Neural cell (in vitro differentiated cells): ENCODE results near the gene GCSAM. TPM values are rescaled to one million over a fixed set of nuclear protein-coding genes. Genes with fewer than 3 reads are reported as not detected.
"Not testable (repeated sequence)": the region's sequence is repeated elsewhere in the genome, so short reads cannot be mapped to it uniquely, and the experiment has no call there.

Experiments
- H2AFZ ChIP-seq: fragments of 200-600, 300-800 bp; sonication (generic), shearing (Covaris generic); 2 replicates; pipeline ENCODE4 v1.6.0; 2014; ENCODE audit warnings: low read depth, mild to moderate bottlenecking, antibody characterized with exemption, low read length, moderate library complexity
- H3F3A ChIP-seq: fragments of 200-600 bp; shearing (Covaris generic); 2 replicates; pipeline ENCODE4 v1.6.1; 2016; ENCODE audit warnings: mild to moderate bottlenecking, moderate library complexity, mixed read lengths, antibody characterized with exemption, low read length; ENCODE audit not compliant: insufficient read depth, poor library complexity, severe bottlenecking
- H3K27ac ChIP-seq: fragments of 200-600, 300-800 bp; sonication (generic), shearing (Covaris generic); 2 replicates; pipeline ENCODE4 v1.5.1; 2014; ENCODE audit warnings: mild to moderate bottlenecking, low read length, moderate library complexity
- H3K27me3 ChIP-seq: fragments of 300-800, 200-600 bp; sonication (generic), shearing (Covaris generic); 2 replicates; pipeline ENCODE4 v1.6.0; 2014; ENCODE audit warnings: mild to moderate bottlenecking, low read depth, low read length, moderate library complexity; ENCODE audit not compliant: insufficient read depth
- H3K36me3 ChIP-seq: fragments of 300-800, 200-600 bp; sonication (generic), shearing (Covaris generic); 2 replicates; pipeline ENCODE4 v1.5.1; 2014; ENCODE audit warnings: mild to moderate bottlenecking, antibody characterized with exemption, low read length, moderate library complexity; ENCODE audit not compliant: insufficient read depth
- H3K4me2 ChIP-seq: fragments of 300-800, 200-600 bp; sonication (generic), shearing (Covaris generic); 2 replicates; pipeline ENCODE4 v1.6.0; 2014; ENCODE audit warnings: mild to moderate bottlenecking, low read length
- H3K4me3 ChIP-seq: fragments of 300-800, 200-600 bp; sonication (generic), shearing (Covaris generic); 2 replicates; pipeline ENCODE4 v1.5.1; 2014; ENCODE audit warnings: mild to moderate bottlenecking, low read length, moderate library complexity
- H3K79me2 ChIP-seq: fragments of 200-600 bp; shearing (Covaris generic); replicated peaks from 2 replicates; pipeline ENCODE4 v1.6.0; 2014; ENCODE audit warnings: mild to moderate bottlenecking, low read length, moderate library complexity; ENCODE audit not compliant: insufficient read depth
- H3K9ac ChIP-seq: fragments of 300-800, 200-600 bp; sonication (generic), shearing (Covaris generic); 2 replicates; pipeline ENCODE4 v1.6.1; 2016; ENCODE audit warnings: mild to moderate bottlenecking, low read length, mixed read lengths
- H3K9me2 ChIP-seq: fragments of 200-600 bp; shearing (Covaris generic); 2 replicates; pipeline ENCODE4 v1.6.1; 2016; ENCODE audit warnings: mild to moderate bottlenecking, low read length, mixed read lengths; ENCODE audit not compliant: insufficient read depth
- H3K9me3 ChIP-seq: fragments of 200-600, 300-800 bp; sonication (generic), shearing (Covaris generic); 2 replicates; pipeline ENCODE4 v1.6.1; 2016; ENCODE audit warnings: mild to moderate bottlenecking, mixed run types, low read length, moderate library complexity, mixed read lengths
- H4K20me1 ChIP-seq: fragments of 200-600 bp; shearing (Covaris generic); 2 replicates; pipeline ENCODE4 v1.6.1; 2016; ENCODE audit warnings: mild to moderate bottlenecking, mixed run types; ENCODE audit not compliant: insufficient read depth
- CTCF ChIP-seq: fragments of 450-650 bp; IDR thresholded peaks from 2 replicates; pipeline ENCODE4 v1.5.1; 2014; ENCODE audit warnings: antibody characterized with exemption, mild to moderate bottlenecking, moderate library complexity; ENCODE audit not compliant: poor library complexity, severe bottlenecking
- EP300 ChIP-seq: fragments of 450-650 bp; conservative IDR thresholded peaks from 2 replicates; pipeline ENCODE4 v1.6.1; 2014; ENCODE audit warnings: antibody characterized with exemption, mild to moderate bottlenecking, moderate library complexity; ENCODE audit not compliant: poor library complexity, severe bottlenecking
- EZH2 ChIP-seq: fragments of 200-600, 300-800 bp; shearing (Covaris generic), sonication (generic); IDR thresholded peaks from 2 replicates; pipeline ENCODE4 v1.6.1; 2014; ENCODE audit warnings: antibody characterized with exemption, low read length, borderline replicate concordance, mild to moderate bottlenecking; ENCODE audit not compliant: insufficient read depth, poor library complexity, severe bottlenecking
- MXI1 ChIP-seq: fragments of 450-650 bp; conservative IDR thresholded peaks from 2 replicates; pipeline ENCODE4 v1.6.1; 2014; ENCODE audit warnings: antibody characterized with exemption, mild to moderate bottlenecking; ENCODE audit not compliant: poor library complexity, severe bottlenecking
- POLR2AphosphoS5 ChIP-seq: IDR thresholded peaks from 2 replicates; pipeline ENCODE4 v1.6.1; 2012
- RAD21 ChIP-seq: fragments of 450-650 bp; conservative IDR thresholded peaks from 2 replicates; pipeline ENCODE4 v1.6.1; 2014; ENCODE audit warnings: antibody characterized with exemption, mild to moderate bottlenecking, moderate library complexity
- REST ChIP-seq: IDR thresholded peaks from 2 replicates; pipeline ENCODE4 v1.6.1; 2012; ENCODE audit warnings: borderline replicate concordance
- SMC3 ChIP-seq: fragments of 450-650 bp; conservative IDR thresholded peaks from 2 replicates; pipeline ENCODE4 v1.6.1; 2014; ENCODE audit warnings: antibody characterized with exemption, mild to moderate bottlenecking, moderate library complexity; ENCODE audit not compliant: poor library complexity
- TAF1 ChIP-seq: IDR thresholded peaks from 2 replicates; pipeline ENCODE4 v1.6.1; 2012; ENCODE audit warnings: low read depth
- polyA plus RNA-seq: library from polyadenylated mRNA; depleted of rRNA; stranded (reverse); fragments of >200 nt; gene quantifications from 2 replicates; pipeline ENCODE4 v1.2.3, GENCODE V29; 2014

The GCSAM gene
- polyA plus RNA-seq, 1 donor from 2014 or later: not detected

- H3K79me2 ChIP-seq: no peaks in the 10 kb centered on the region
- H3K9ac ChIP-seq: no peak overlapping the region
- H3K36me3 ChIP-seq: no peaks in the 10 kb centered on the region
- no peaks in the 10 kb centered on the region for H3K27me3 ChIP-seq
- no peaks in the 10 kb centered on the region for H4K20me1 ChIP-seq
- H3K4me3 ChIP-seq: no peak overlapping the region
- H3K4me2 ChIP-seq: no peak overlapping the region
- H3K9me2 ChIP-seq: no peaks in the 10 kb centered on the region
- no peaks in the 10 kb centered on the region for H3F3A ChIP-seq
- no peak overlapping the region for H3K27ac ChIP-seq
- TF ChIP-seq EP300 (no peak), SMC3 (no peak), CTCF (no peak), REST (no peak), MXI1 (no peak), TAF1 (no peak), POLR2AphosphoS5 (no peak), EZH2 (no peak), RAD21 (no peak)
- no peaks in the 10 kb centered on the region for H3K9me3 ChIP-seq
- no peak overlapping the region for H2AFZ ChIP-seq
Measured at GRCh38 chr3:112074616-112075497, 58.2 kb downstream of the GCSAM start.

- Histone ChIP-seq H3F3A (no peaks in the 10 kb centered on the region), H3K79me2 (no peaks in the 10 kb centered on the region), H3K9ac (no peak overlapping the region), H2AFZ (no peak overlapping the region), H3K9me3 (no peaks in the 10 kb centered on the region), H3K9me2 (no peaks in the 10 kb centered on the region), H3K27me3 (no peaks in the 10 kb centered on the region), H3K4me3 (no peak overlapping the region), H4K20me1 (no peaks in the 10 kb centered on the region), H3K27ac (no peak overlapping the region), H3K36me3 (no peaks in the 10 kb centered on the region), H3K4me2 (no peak overlapping the region)
- TF ChIP-seq POLR2AphosphoS5 (no peak), EP300 (no peak), MXI1 (no peak), TAF1 (no peak)
Measured at GRCh38 chr3:112074006-112074405, 59.0 kb downstream of the GCSAM start.

GRCh38 chr3:112072387-112073060 is 60.5 kb downstream of the GCSAM start:
- not testable (repeated sequence) for H3K9me2 ChIP-seq, H4K20me1 ChIP-seq, H2AFZ ChIP-seq

More at GRCh38 chr3:112072387-112073060, 60.5 kb downstream of the GCSAM start:
- not testable (repeated sequence) for H3K27me3 ChIP-seq, H3F3A ChIP-seq, H3K27ac ChIP-seq, H3K4me2 ChIP-seq, H3K9ac ChIP-seq, H3K9me3 ChIP-seq, H3K36me3 ChIP-seq, H3K4me3 ChIP-seq, H3K79me2 ChIP-seq
